GM10266 (cell line): Measurements from ENCODE around the gene NTN1.
A peak's percentile ranks its signal among the peaks of the same experiment; 100 is the strongest.
"Not testable (repeated sequence)": the region's sequence is repeated elsewhere in the genome, so short reads cannot be mapped to it uniquely, and the experiment has no call there.

Experiments
- DNase-seq: peaks from one replicate; pipeline ENCODE4 v3.0.0; 2012; ENCODE audit errors: extremely low spot score
- TF ChIP-seq, protein P1 (sequence below): IDR thresholded peaks from 2 replicates; pipeline ENCODE4 v1.5.1; 2012; ENCODE audit warnings: mild to moderate bottlenecking, low read depth; ENCODE audit not compliant: control insufficient read depth, insufficient read depth; ENCODE audit errors: missing control alignments

The NTN1 gene

DNA sequence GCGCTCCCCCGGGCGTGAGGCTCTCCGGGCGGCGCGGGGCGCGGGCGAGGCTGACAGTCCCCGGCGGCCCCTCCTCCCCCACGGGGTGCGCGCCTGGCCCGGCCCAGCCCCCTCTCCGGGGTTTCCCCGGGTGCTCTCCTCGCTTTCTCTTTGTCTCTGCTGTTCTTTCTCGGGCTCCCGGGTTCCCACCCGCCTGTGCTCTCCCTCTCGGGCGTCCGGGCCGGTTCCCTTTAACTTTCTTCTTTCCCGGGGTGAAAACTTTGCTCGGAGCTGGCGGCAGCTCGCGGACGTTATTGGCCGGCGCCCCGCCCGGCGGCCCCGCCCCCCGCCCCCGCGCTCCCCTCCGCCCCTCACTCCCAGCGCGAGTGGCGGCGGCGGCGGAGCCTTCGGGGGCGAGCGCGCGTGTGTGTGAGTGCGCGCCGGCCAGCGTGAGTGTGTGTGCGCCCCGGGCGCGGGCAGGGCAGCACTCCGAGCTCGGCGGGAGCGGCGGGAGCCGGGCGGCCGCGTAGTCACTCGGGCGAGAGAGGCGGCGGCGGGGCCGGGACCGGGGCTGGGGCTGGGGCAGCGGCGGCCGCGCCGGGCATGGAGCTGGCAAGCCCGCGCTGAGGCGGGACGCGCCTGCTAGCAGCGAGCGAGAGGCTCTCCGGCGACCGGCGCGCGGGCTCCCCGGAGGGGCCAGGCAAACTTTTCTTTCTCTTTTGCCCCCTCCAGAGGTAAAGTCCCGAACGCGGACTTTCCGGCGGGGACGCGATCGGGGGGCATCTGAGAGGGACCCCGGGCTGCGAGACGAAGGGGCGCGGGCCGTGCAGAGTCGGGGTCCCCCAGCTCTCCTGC lies at the start of gene NTN1:
Gene NTN1, plus strand, starts transcription at position 353 of the 834 bp plus-strand sequence. CDS start 864 bp downstream, outside the sequence.
- DNase-seq = peak; percentile 93

DNA sequence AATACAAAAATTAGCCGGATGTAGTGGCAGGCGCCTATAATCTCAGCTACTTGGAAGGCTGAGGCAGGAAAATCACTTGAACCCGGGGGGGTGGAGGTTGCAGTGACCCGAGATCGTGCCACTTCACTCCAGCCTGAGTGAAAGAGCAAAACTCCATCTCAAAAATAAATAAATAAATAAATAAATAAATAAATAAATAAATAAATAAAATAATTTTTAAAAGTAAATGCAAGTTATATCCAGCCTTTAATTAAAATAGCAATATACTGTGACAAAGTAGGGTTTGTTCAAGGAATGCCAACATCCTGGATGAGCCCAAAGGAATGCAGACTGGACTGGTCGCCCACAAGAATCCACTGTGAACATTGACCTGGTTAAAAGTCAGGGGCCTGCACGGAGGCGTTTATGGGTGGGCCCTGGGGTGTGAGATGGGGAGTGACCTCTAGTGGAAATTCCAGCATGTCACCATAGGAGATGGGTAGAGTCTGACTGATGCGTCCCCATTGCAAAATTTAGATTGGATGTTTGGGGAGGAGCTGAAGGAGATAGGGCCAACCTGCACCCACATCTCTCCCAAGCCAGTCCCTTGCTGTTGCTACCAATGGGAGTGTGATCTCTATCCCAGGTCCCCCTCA lies 46.1 kb upstream of the NTN1 start:
- DNase-seq = no peak
- TF ChIP-seq, protein P1, sequence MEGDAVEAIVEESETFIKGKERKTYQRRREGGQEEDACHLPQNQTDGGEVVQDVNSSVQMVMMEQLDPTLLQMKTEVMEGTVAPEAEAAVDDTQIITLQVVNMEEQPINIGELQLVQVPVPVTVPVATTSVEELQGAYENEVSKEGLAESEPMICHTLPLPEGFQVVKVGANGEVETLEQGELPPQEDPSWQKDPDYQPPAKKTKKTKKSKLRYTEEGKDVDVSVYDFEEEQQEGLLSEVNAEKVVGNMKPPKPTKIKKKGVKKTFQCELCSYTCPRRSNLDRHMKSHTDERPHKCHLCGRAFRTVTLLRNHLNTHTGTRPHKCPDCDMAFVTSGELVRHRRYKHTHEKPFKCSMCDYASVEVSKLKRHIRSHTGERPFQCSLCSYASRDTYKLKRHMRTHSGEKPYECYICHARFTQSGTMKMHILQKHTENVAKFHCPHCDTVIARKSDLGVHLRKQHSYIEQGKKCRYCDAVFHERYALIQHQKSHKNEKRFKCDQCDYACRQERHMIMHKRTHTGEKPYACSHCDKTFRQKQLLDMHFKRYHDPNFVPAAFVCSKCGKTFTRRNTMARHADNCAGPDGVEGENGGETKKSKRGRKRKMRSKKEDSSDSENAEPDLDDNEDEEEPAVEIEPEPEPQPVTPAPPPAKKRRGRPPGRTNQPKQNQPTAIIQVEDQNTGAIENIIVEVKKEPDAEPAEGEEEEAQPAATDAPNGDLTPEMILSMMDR = no peak

More for the DNA sequence above, at the start of gene NTN1:
- TF ChIP-seq, protein P1 = no peak

DNA sequence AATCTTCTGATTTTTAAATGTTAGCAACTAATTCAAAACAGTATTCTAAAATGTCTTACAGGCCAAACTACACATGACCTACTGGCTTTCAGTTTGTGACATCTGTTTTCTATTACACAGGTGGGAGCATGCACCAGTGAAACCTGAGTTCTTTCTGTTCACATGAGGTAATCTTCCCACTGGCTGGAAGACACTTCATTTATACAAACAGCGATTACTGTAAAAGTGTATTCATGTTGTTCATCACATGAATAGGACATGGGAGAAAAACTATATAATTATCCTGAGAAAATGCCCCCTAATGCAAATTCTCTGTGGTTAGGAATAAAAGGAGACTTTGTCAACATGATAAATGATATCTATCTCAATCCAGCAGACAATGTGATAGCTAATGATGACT lies 44.7 kb upstream of the NTN1 start:
- TF ChIP-seq, protein P1 = no peak
- peak; percentile 62 for DNase-seq

DNA sequence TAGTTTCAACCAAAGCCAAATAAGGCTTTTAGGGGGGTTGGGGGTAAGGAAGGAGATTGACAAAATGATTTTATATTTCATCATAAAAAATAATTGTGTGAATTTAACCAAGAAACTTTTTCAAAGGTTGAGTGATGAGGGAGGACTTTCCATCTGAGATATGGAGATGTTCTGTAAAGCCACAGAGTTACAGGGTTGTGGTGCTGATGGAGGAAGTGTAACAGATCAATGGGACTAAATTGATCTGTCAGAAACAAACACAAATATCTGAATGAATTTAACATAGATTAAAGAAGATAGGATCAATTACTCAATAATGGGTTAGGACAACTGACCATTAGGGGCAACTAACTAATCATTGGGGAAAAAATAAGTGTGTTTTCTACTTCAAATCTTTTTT lies 41.6 kb upstream of the NTN1 start:
- no peak for DNase-seq
- TF ChIP-seq, protein P1 = no peak

DNA sequence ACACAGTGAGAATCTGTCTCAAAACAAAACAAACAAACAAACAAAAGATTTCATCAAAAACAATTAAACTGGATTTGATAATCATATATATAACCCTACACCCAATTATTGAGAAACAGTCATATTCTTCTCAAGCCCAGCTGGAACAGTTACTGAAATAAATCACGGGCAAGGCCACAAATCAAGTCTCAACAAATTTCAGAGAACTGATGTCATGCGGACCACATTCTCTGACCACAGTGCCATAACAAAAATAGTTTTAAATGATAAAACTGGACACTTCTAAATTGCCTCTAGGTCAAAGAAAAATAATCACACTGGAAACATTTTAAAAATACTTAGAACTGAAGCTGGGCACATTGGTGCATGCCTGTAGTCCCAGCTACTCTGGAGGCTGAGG lies 39.9 kb upstream of the NTN1 start:
- DNase-seq = no peak
- TF ChIP-seq, protein P1 = no peak

DNA sequence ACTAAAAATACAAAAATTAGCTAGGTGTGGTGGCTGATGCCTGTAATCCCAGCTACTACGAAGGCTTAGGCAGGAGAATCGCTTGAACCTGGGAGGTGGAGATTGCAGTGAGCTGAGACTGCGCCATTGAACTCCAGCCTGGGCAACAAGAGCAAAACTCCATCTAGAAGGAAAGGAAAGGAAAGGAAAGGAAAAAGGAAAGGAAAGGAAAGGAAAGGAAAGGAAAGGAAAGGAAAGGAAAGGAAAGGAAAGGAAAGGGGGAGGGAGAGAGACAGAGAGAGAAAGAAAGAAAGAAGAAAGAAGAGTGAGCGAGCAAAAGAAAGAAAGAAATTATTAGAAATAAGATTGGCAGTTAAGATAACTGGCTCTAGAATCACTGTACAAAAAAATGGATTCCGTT lies 37.1 kb upstream of the NTN1 start:
- not testable (repeated sequence) for DNase-seq

DNA sequence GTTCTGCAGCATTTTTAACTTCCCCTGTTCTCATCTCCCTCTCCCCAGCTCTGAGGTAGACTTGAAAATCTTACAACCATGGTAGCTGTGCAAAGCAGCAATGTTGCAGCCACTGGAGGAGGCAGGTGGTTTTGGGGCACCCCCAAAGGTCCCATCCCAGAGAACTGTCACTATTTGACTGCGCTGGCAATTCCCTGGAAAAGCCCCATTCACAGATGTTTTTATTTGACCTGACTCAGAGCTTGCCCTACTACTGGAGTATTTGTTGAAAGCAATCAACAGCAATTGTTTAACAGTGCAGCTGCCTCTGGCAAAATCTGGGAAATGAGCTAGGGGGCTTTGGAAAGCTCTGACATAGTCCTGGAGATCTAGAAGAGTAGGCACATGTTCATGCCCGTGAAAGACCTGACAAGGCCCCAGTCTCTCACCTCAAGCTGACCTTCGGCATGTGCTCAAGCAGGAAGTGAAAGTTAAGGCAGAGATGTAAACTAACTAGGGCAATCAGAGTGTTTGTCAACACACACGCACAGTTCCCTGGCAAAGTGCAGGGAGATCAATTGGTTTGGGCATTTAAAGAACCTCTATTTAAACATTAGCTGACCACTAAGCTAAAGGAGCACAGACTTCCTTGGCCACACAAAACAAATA lies 36.1 kb upstream of the NTN1 start:
- TF ChIP-seq, protein P1 = no peak
- DNase-seq = no peak
